Measurements from ENCODE around the gene PPHLN1.

PPHLN1 gene

GRCh38 chr12:42402821-42403411 is 76.9 kb downstream of the PPHLN1 start:
- Histone ChIP-seq H3K9me3 (replicated peaks in 1 of 2; ENCODE audit: control insufficient read depth in 2 of 2, insufficient read depth in 1 of 2, low read depth in 1 of 2, low read length in 2 of 2) (peaks cover 3 to 13% of the 10 kb centered on the region in 2 donors), H2AK5ac (ENCODE audit: low read depth, low read length) (no peak overlapping the region), H3K14ac (ENCODE audit: low read length) (no peak overlapping the region), H2BK5ac (ENCODE audit: low read length) (no peak overlapping the region), H3K9ac (ENCODE audit: low read depth, low read length, poor library complexity) (no peak overlapping the region), H3K23ac (ENCODE audit: low read depth, low read length, poor library complexity) (no peak overlapping the region), H3K4ac (ENCODE audit: low read length) (no peak overlapping the region), H2BK15ac (ENCODE audit: low read length) (no peak overlapping the region), H3K4me2 (ENCODE audit: insufficient read depth, low read length, poor library complexity, severe bottlenecking) (no peak overlapping the region), H3K79me1 (ENCODE audit: low read depth, low read length) (no peaks in the 10 kb centered on the region), H4K8ac (ENCODE audit: low read depth, low read length) (no peak overlapping the region), H3K4me1 (ENCODE audit: control insufficient read depth in 2 of 2, insufficient read depth in 1 of 2, low read depth in 1 of 2, low read length in 2 of 2) (no peaks in the 10 kb centered on the region), H2BK12ac (ENCODE audit: low read length) (no peak overlapping the region), H3K27me3 (ENCODE audit: control insufficient read depth in 3 of 3, insufficient read depth in 3 of 3, low read depth in 1 of 3, low read length in 3 of 3) (no peaks in the 10 kb centered on the region), H3K36me3 (replicated peaks in 1 of 2; ENCODE audit: control insufficient read depth in 2 of 2, insufficient read depth in 2 of 2, low read length in 2 of 2) (peaks cover 3 to 67% of the 10 kb centered on the region in 2 donors), H3K27ac (replicated peaks; ENCODE audit: low read length) (no peak overlapping the region), H2AFZ (ENCODE audit: low read length) (no peak overlapping the region), H2BK120ac (ENCODE audit: low read depth, low read length) (no peak overlapping the region), H4K91ac (ENCODE audit: low read depth, low read length, poor library complexity) (no peak overlapping the region), H3K4me3 (ENCODE audit: low read length in 2 of 2) (no peak overlapping the region), H3K18ac (ENCODE audit: low read length) (no peak overlapping the region)
- DNase-seq (ENCODE audit: low spot score): no peak

GRCh38 chr12:42407306-42407705 is 81.3 kb downstream of the PPHLN1 start:
- no peak overlapping the region for H2BK12ac ChIP-seq (ENCODE audit: low read length)
- no peak overlapping the region for H3K4ac ChIP-seq (ENCODE audit: low read length)
- H3K4me3 ChIP-seq (ENCODE audit: low read length in 2 of 2): no peak overlapping the region
- no CpG with 5 or more reads among the region's 1 CpG for WGBS, 2 donors (ENCODE audit: extremely low coverage in 2 of 2, insufficient read length in 2 of 2, insufficient replicate concordance in 1 of 2)
- H2BK15ac ChIP-seq (ENCODE audit: low read length): no peak overlapping the region
- H3K4me2 ChIP-seq (ENCODE audit: insufficient read depth, low read length, poor library complexity, severe bottlenecking): no peak overlapping the region
- no peaks in the 10 kb centered on the region for H3K27me3 ChIP-seq (ENCODE audit: control insufficient read depth in 3 of 3, insufficient read depth in 3 of 3, low read depth in 1 of 3, low read length in 3 of 3)
- H2BK5ac ChIP-seq (ENCODE audit: low read length): no peak overlapping the region
- no peaks in the 10 kb centered on the region for H3K9me3 ChIP-seq (replicated peaks in 1 of 2; ENCODE audit: control insufficient read depth in 2 of 2, insufficient read depth in 1 of 2, low read depth in 1 of 2, low read length in 2 of 2)
- no peak overlapping the region for H3K9ac ChIP-seq (ENCODE audit: low read depth, low read length, poor library complexity)
- no peak overlapping the region for H4K8ac ChIP-seq (ENCODE audit: low read depth, low read length)
- H3K23ac ChIP-seq (ENCODE audit: low read depth, low read length, poor library complexity): no peak overlapping the region
- H2BK120ac ChIP-seq (ENCODE audit: low read depth, low read length): no peak overlapping the region
- H3K14ac ChIP-seq (ENCODE audit: low read length): no peak overlapping the region
- H3K36me3 ChIP-seq (replicated peaks in 1 of 2; ENCODE audit: control insufficient read depth in 2 of 2, insufficient read depth in 2 of 2, low read length in 2 of 2): peaks cover 0 to 27% of the 10 kb centered on the region in 2 donors
- DNase-seq (ENCODE audit: low spot score): no peak
- H2AK5ac ChIP-seq (ENCODE audit: low read depth, low read length): no peak overlapping the region
- no peak overlapping the region for H3K18ac ChIP-seq (ENCODE audit: low read length)
- H3K27ac ChIP-seq (replicated peaks; ENCODE audit: low read length): no peak overlapping the region
- H3K4me1 ChIP-seq (ENCODE audit: control insufficient read depth in 2 of 2, insufficient read depth in 1 of 2, low read depth in 1 of 2, low read length in 2 of 2): no peaks in the 10 kb centered on the region
- H2AFZ ChIP-seq (ENCODE audit: low read length): no peak overlapping the region
- H4K91ac ChIP-seq (ENCODE audit: low read depth, low read length, poor library complexity): no peak overlapping the region
- no peaks in the 10 kb centered on the region for H3K79me1 ChIP-seq (ENCODE audit: low read depth, low read length)

GRCh38 chr12:42409471-42409870 is 83.5 kb downstream of the PPHLN1 start:
- H3K4me1 ChIP-seq (ENCODE audit: control insufficient read depth in 2 of 2, insufficient read depth in 1 of 2, low read depth in 1 of 2, low read length in 2 of 2): no peaks in the 10 kb centered on the region
- H4K91ac ChIP-seq (ENCODE audit: low read depth, low read length, poor library complexity): no peak overlapping the region
- H3K9ac ChIP-seq (ENCODE audit: low read depth, low read length, poor library complexity): no peak overlapping the region
- H3K27me3 ChIP-seq (ENCODE audit: control insufficient read depth in 3 of 3, insufficient read depth in 3 of 3, low read depth in 1 of 3, low read length in 3 of 3): no peaks in the 10 kb centered on the region
- H3K14ac ChIP-seq (ENCODE audit: low read length): no peak overlapping the region
- no peak overlapping the region for H4K8ac ChIP-seq (ENCODE audit: low read depth, low read length)
- no peak overlapping the region for H2BK12ac ChIP-seq (ENCODE audit: low read length)
- H3K36me3 ChIP-seq (replicated peaks in 1 of 2; ENCODE audit: control insufficient read depth in 2 of 2, insufficient read depth in 2 of 2, low read length in 2 of 2): peaks cover 0 to 17% of the 10 kb centered on the region in 2 donors
- no peak overlapping the region for H2BK15ac ChIP-seq (ENCODE audit: low read length)
- no peak for DNase-seq (ENCODE audit: low spot score)
- H3K18ac ChIP-seq (ENCODE audit: low read length): no peak overlapping the region
- no peaks in the 10 kb centered on the region for H3K9me3 ChIP-seq (replicated peaks in 1 of 2; ENCODE audit: control insufficient read depth in 2 of 2, insufficient read depth in 1 of 2, low read depth in 1 of 2, low read length in 2 of 2)
- no peak overlapping the region for H3K4ac ChIP-seq (ENCODE audit: low read length)
- H3K4me3 ChIP-seq (ENCODE audit: low read length in 2 of 2): no peak overlapping the region
- no peak overlapping the region for H3K27ac ChIP-seq (replicated peaks; ENCODE audit: low read length)
- H2BK120ac ChIP-seq (ENCODE audit: low read depth, low read length): no peak overlapping the region
- H2BK5ac ChIP-seq (ENCODE audit: low read length): no peak overlapping the region
- no peaks in the 10 kb centered on the region for H3K79me1 ChIP-seq (ENCODE audit: low read depth, low read length)
- no CpG with 5 or more reads among the region's 2 CpGs for WGBS, 2 donors (ENCODE audit: extremely low coverage in 2 of 2, insufficient read length in 2 of 2, insufficient replicate concordance in 1 of 2)
- H3K4me2 ChIP-seq (ENCODE audit: insufficient read depth, low read length, poor library complexity, severe bottlenecking): no peak overlapping the region
- H2AFZ ChIP-seq (ENCODE audit: low read length): no peak overlapping the region
- no peak overlapping the region for H3K23ac ChIP-seq (ENCODE audit: low read depth, low read length, poor library complexity)
- no peak overlapping the region for H2AK5ac ChIP-seq (ENCODE audit: low read depth, low read length)

- H3K18ac ChIP-seq (ENCODE audit: low read length): no peak overlapping the region
- no peak overlapping the region for H3K9ac ChIP-seq (ENCODE audit: low read depth, low read length, poor library complexity)
- H3K27ac ChIP-seq (replicated peaks; ENCODE audit: low read length): no peak overlapping the region
- no peak overlapping the region for H2BK120ac ChIP-seq (ENCODE audit: low read depth, low read length)
- H3K4me1 ChIP-seq (ENCODE audit: control insufficient read depth in 2 of 2, insufficient read depth in 1 of 2, low read depth in 1 of 2, low read length in 2 of 2): no peaks in the 10 kb centered on the region
- no peak overlapping the region for H2AFZ ChIP-seq (ENCODE audit: low read length)
- no peak overlapping the region for H3K4me3 ChIP-seq (ENCODE audit: low read length in 2 of 2)
- no peaks in the 10 kb centered on the region for H3K27me3 ChIP-seq (ENCODE audit: control insufficient read depth in 3 of 3, insufficient read depth in 3 of 3, low read depth in 1 of 3, low read length in 3 of 3)
- no peak overlapping the region for H3K4me2 ChIP-seq (ENCODE audit: insufficient read depth, low read length, poor library complexity, severe bottlenecking)
- no peak for DNase-seq (ENCODE audit: low spot score)
- no peak overlapping the region for H3K4ac ChIP-seq (ENCODE audit: low read length)
- H3K79me1 ChIP-seq (ENCODE audit: low read depth, low read length): no peaks in the 10 kb centered on the region
- no peak overlapping the region for H4K91ac ChIP-seq (ENCODE audit: low read depth, low read length, poor library complexity)
- H2BK5ac ChIP-seq (ENCODE audit: low read length): no peak overlapping the region
- WGBS, 2 donors (ENCODE audit: extremely low coverage in 2 of 2, insufficient read length in 2 of 2, insufficient replicate concordance in 1 of 2): no CpG with 5 or more reads among the region's 1 CpG
- no peak overlapping the region for H4K8ac ChIP-seq (ENCODE audit: low read depth, low read length)
- H3K14ac ChIP-seq (ENCODE audit: low read length): no peak overlapping the region
- H3K23ac ChIP-seq (ENCODE audit: low read depth, low read length, poor library complexity): no peak overlapping the region
- no peak overlapping the region for H2AK5ac ChIP-seq (ENCODE audit: low read depth, low read length)
- no peak overlapping the region for H2BK12ac ChIP-seq (ENCODE audit: low read length)
- no peaks in the 10 kb centered on the region for H3K9me3 ChIP-seq (replicated peaks in 1 of 2; ENCODE audit: control insufficient read depth in 2 of 2, insufficient read depth in 1 of 2, low read depth in 1 of 2, low read length in 2 of 2)
- no peak overlapping the region for H2BK15ac ChIP-seq (ENCODE audit: low read length)
- peaks cover 0 to 13% of the 10 kb centered on the region in 2 donors for H3K36me3 ChIP-seq (replicated peaks in 1 of 2; ENCODE audit: control insufficient read depth in 2 of 2, insufficient read depth in 2 of 2, low read length in 2 of 2)
Measured at GRCh38 chr12:42410340-42410739, 84.4 kb downstream of the PPHLN1 start.

Data from neuronal stem cell (in vitro differentiated cells).